HUDEP-2 (cell line): ENCODE measurements around the gene DMGDH.

Experiments used
- DNase-seq, 76 experiments: peaks; one replicate each; lab custom pipeline; 2025; ENCODE audit not compliant: unreplicated experiment in 76 of 76; lab: John Stamatoyannopoulos, UW

Gene DMGDH

DNA sequence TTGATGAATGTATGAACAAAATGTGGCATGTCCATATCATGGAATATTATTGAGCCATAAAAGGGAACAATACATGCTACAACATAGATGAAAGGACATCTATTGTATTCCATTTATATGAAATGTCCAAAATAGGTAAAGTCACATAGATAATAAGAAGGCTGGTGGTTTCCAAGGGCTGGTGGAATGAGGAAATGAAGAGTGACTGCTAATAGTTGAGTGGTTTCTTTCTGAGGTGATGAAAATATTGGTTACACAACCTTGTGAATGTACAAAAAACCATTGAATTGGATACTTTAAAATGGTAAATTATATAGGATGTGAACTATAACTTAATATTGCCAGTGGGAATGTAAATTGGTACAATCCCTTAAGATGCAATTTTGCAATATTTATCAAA is 89.6 kb downstream of the DMGDH start:
- DNase-seq = no peak

DNA sequence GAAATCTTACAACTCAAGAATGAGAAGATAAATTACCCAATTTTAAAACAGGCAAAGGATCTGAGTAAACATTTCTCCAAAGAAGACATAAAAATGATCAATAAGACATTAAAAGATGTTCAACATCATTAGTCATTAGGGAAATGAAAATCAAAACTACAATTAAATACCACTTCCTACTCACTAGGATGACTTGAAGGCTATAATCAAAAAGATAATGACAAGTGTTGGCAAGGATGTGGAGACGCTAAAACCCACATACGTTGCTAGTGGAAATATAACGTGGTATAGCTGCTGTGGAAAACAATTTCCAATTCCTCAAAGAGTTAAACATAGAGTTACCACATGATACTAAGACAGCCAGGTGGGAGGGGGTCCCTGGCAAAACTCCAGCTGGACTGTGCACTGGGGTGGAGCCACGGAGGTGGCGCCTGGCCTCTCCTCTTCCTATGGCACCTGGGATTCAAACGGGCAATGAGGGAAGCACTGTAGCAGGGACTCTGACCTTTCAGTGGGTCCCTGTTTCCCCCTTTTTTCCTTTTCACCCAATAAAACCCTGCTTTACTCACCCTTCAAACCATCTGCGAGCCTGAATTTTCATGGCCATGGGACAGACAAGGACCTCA is 90.2 kb downstream of the DMGDH start:
- DNase-seq = no peak

DNA sequence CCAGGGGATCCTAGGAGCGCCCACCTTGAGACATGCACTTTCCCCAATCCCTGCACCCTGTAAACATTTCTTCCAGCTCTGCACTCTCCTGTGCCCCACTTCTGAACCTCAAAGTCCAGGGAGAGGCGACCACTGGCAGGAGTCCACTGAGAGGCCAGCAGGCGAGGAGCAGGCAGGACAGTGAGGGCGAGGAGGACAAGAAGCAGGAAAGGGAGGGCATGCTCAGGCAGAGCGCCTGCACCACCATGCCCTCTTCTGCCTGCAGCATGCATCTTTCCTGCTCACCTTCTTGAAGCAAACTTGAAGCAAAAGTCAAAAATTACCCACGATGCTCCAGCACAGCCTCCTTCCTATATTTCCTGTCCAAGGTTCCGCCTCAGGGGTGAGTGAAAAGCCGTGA is 94.4 kb downstream of the DMGDH start:
- DNase-seq = no peak

DNA sequence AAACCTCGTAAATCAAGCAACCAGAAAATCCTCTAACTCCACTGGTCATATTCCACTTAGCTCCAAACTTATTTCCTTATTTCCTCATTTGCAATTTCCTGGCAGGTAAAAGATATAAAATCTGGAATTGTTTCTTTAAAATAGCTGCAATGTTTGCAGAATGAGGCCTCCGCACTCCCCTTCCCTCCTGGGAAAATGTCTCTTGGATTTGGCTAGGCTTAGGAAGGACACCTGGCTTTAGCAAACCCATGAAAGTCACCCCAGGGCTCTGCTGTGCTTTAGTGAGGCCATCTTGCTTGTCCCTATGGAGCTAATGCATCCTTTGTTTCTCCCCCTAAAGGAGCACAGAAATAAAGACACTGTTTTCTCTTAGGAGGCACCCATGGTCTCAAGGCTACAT is 94.9 kb downstream of the DMGDH start:
- no peak for DNase-seq

DNA sequence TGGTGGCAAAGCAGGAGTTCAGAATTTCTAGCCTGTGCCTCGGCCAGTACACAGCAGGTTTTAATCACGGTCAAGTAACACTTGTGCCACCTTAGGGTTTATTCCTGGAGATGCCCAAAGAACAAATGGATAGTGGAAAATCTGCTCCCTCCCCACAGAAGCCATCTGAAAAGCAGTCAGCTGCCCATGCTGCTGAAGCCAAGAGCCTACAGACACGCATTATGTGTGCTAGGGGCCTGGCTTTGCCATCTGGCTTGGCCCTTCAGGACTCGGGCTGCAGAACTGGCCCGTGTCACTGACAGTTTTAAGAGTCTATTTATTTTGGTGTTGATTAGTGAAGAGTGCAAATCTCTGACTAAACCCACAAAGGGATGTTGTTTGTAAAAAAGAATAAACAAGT is 95.5 kb downstream of the DMGDH start:
- no peak for DNase-seq

DNA sequence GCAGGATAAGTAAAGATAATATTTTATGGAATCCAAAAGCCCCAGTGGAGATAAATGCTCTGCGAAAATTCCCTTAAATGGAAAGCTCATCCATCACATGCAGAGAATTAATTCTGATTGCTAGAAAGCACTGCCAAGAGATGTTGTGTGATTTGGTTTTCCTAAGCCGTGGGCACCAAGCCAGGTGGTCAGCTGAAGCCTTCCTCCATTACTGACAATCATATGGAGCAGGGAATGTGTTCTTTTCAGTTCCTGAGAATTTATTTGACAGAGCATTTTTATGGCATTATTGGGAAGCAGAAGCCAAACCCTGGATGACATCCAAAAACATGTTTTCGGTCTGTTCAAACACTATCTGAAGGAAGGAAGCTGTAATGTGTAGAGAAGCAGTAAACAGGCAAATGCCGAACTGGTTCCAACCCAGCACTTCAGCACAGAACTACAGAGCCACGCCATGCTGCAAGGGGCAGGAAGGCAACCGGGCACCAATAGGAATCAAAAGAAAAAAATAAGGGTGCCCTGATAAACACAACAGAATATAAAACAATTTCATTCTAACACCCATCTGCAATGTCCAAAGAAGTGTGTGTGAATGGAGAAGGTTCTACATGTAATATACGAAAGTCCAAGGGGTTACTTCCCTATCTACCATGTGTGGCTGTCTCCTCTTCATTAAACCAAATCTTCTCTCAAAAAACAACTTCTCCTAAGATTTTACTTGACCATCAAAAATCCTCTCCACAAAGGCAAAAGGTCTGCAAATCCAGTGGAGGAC is 96.6 kb downstream of the DMGDH start:
- no peak for DNase-seq

DNA sequence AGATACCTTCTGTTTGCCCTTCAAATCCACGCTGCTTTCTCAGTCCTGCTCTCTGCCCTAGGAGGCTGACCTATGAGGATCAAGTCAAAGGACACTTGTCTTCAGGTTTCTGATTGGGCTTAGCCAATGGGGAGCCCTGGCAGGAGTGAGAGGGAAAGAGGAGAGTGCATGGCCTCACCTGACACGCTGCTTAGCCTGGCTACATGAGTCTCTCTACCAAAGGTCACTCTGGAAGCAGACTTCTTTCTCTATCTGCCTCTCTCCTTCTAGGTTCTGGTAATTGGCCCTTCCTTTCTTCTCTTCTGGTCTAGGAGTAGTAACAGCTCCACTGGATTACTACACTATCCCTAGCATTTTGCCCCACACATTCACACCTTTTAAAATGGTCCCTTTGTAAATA is 97.5 kb downstream of the DMGDH start:
- no peak for DNase-seq

DNA sequence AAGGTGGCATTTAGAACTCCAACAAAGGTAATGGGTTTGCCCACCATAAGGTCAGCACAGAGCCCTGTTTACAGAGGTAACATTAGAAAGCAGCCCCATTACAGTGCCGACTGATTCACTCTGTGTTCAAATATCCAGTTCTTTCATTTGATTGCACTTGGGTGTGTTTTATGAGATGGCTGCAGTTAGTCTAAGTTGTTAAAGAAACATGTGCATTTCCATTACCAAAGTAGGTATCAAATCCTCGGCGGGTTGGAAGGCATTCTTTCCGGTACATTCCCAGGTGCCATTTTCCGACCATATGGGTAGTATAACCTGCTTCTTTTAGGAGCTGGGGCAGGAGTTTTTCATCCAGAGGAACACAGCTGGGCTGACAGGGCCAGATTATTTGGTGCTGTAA is 100.7 kb downstream of the DMGDH start:
- DNase-seq = no peak

DNA sequence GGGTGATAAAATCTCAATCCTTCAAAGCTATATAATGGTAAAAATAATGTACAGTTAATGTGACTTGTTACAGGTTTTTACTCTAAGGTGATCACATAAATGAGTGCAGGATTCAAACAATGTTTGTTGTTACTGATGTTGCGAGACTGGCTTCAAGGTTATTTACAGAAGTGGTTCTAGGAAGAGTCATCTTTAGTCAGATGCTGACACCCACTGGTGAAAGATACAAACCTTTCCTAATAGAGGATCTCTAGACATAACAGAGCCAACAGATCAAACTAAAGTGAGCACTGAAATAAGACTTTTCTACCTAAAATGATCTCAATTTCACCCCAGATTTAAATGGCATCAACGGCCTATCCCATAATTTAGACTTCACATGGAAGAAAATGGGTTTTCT is 104.6 kb downstream of the DMGDH start:
- peak in 1 of 76 experiments; percentile 0 for DNase-seq

DNA sequence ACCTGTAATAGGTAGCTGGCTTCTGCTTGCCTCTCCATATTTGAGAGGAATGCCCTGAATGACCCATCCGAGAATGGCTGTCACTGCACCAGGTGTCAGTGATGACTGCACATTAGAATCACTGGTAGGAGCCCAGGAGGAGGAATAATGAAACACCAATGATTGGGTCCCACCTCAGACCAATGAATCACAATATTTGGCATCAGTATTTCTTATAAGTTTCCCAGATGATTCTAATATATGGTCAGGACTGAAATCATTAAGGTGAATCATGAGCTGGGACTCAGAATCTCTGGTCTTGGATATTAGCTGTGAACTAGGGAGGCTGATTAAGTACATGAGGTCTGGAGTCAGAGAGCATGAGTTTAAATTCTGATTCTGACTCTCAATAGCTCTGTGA is 107.7 kb downstream of the DMGDH start:
- DNase-seq = no peak

DNA sequence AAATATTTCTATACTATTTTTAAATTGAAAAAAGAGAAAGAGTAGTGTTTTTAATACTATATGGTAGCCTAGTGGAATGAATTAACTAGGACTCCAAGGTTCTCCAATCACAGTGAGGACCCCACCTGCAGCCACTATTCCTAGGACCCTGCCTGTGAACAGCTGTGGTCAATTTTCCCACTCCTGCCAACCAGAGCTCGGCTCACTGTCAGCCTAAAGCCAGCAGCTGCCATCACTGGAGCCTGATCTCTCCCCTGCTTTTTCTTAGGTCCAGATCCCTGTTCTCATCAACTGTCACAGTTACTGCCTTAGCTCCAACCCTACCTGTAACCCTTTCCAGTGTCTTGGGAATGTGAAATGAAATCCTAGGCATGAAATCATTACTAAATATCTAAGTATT is 109.7 kb downstream of the DMGDH start:
- DNase-seq = no peak

DNA sequence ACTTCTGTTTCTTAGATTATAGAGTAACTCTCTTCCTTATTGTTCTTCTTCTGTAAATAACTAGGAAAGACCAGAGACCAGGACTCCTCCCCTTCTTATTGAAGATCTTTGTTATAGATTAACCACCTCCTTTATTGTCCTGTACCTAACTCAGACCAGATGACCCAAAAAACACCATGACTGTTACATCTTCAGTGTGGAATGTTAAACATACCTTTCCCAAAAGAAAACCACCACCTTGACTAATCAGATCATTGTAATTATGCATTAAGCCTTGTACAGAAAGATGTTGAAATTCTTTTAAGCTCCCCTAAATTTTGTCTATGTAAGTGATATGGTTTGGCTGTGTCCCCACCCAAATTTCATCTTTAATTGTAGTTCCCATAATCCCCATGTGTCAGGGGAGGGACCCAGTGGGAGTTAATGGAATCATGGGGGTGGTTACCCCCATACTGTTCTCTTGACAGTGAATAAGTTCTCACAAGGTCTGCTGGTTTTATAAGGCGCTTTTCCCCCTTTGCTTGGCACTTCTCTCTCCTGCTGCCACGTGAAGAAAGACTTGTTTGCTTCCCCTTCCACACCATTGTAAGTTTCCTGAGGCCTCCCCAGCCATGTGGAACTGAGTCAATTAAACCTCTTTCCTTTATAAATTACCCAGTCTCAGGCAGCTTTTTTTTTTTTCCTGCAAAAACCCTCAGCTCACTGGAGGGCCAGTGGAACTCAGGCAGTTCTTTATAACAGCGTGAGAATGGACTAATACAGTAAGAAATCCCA is 110.6 kb downstream of the DMGDH start:
- DNase-seq = no peak

DNA sequence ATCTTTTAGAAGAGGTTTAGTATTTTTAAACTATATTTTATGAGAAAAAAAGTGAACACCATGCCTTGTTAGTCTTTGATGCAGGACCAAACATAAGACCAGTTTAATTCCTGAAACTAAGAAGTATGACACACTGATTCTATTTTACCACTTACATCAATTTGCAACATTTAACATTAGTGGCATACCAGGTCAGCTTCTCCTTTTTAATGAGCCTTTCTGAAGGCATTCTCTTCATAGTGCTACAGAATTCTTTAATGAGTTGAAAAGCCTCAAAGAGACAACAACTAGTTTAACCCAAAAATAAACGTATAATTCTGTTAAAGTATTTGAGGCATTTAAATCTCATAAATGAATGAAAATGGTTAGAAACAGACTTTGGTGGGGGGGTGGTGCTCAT is 112.6 kb downstream of the DMGDH start:
- no peak for DNase-seq

DNA sequence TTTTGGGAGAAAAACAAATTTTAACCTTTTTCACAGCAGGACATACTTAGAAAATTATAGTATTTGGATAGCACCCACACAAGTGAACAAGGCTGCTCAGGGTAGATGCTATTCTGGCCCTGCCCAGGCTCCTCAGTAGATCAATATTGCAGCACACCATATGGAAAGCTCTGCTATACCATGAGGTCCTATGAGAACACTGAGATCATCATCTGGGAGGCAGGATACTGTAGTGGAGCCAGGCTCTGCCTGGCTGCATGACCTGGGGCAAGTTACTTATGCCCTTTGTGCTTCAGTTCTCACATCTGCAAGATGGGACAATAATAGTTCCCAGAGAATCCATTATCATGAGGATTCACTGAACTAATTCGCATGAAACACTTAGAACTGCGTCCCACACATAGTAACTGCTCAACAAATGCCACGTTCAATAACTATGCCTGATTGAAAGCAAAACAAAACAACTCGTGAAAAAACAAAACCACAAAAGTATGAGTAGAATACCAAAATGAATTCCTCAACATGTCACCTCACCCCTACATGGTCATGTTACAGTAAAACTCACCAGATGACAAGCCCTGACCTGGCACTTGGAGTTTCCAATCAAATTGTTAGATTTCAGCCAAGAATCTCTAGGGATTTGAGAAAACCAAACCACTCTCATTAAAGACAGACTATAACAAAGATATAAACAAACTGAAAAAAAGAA is 116.2 kb downstream of the DMGDH start:
- DNase-seq = no peak
